Measurements from ENCODE around the gene EPAS1. TPM values are rescaled to one million over a fixed set of nuclear protein-coding genes. Genes with fewer than 3 reads are reported as not detected.

Gene EPAS1
- total RNA-seq, 1 donor from 2014 or later = 280 TPM

GRCh38 chr2:46276642-46277041 is 20.6 kb upstream of the EPAS1 start:
- TF ChIP-seq CTCF (IDR thresholded peaks at IDR 0.05; ENCODE audit: unreplicated experiment) = no peak
- Mint-ChIP-seq H3K27ac (ENCODE audit: unreplicated experiment) (no peak overlapping the region), H3K9me3 (ENCODE audit: unreplicated experiment) (no peaks in the 10 kb centered on the region), H3K27me3 (ENCODE audit: unreplicated experiment) (peaks cover 4% of the 10 kb centered on the region), H3K36me3 (ENCODE audit: low read depth, unreplicated experiment) (peaks cover 6% of the 10 kb centered on the region), H3K4me3 (ENCODE audit: unreplicated experiment) (no peak overlapping the region), H3K4me1 (ENCODE audit: unreplicated experiment) (peaks cover 33% of the 10 kb centered on the region)
- no peak for DNase-seq (ENCODE audit: low spot score)

GRCh38 chr2:46277431-46278190 is 19.6 kb upstream of the EPAS1 start:
- peak; percentile 28 for DNase-seq (ENCODE audit: low spot score)
- Mint-ChIP-seq H3K27ac (ENCODE audit: unreplicated experiment) (peak overlapping the region; percentile 95), H3K4me3 (ENCODE audit: unreplicated experiment) (peak overlapping the region; percentile 48)

GRCh38 chr2:46278952-46279351 is 18.3 kb upstream of the EPAS1 start:
- H3K9me3 Mint-ChIP-seq (ENCODE audit: unreplicated experiment) = no peaks in the 10 kb centered on the region
- no peak for DNase-seq (ENCODE audit: low spot score)
- no peak overlapping the region for H3K4me3 Mint-ChIP-seq (ENCODE audit: unreplicated experiment)
- no peak for TF ChIP-seq CTCF (IDR thresholded peaks at IDR 0.05; ENCODE audit: unreplicated experiment)
- peaks cover 30% of the 10 kb centered on the region for H3K4me1 Mint-ChIP-seq (ENCODE audit: unreplicated experiment)
- H3K27me3 Mint-ChIP-seq (ENCODE audit: unreplicated experiment) = peaks cover 6% of the 10 kb centered on the region
- peaks cover 6% of the 10 kb centered on the region for H3K36me3 Mint-ChIP-seq (ENCODE audit: low read depth, unreplicated experiment)
- H3K27ac Mint-ChIP-seq (ENCODE audit: unreplicated experiment) = no peak overlapping the region

More at GRCh38 chr2:46277431-46278190, 19.6 kb upstream of the EPAS1 start:
- peaks cover 6% of the 10 kb centered on the region for H3K36me3 Mint-ChIP-seq (ENCODE audit: low read depth, unreplicated experiment)
- H3K9me3 Mint-ChIP-seq (ENCODE audit: unreplicated experiment) = no peaks in the 10 kb centered on the region
- peaks cover 33% of the 10 kb centered on the region for H3K4me1 Mint-ChIP-seq (ENCODE audit: unreplicated experiment)
- TF ChIP-seq CTCF (IDR thresholded peaks at IDR 0.05; ENCODE audit: unreplicated experiment) = no peak
- peaks cover 6% of the 10 kb centered on the region for H3K27me3 Mint-ChIP-seq (ENCODE audit: unreplicated experiment)

- Mint-ChIP-seq H3K9me3 (ENCODE audit: unreplicated experiment) (no peaks in the 10 kb centered on the region), H3K4me1 (ENCODE audit: unreplicated experiment) (peaks cover 18% of the 10 kb centered on the region), H3K36me3 (ENCODE audit: low read depth, unreplicated experiment) (peaks cover 6% of the 10 kb centered on the region), H3K27me3 (ENCODE audit: unreplicated experiment) (peaks cover 9% of the 10 kb centered on the region), H3K4me3 (ENCODE audit: unreplicated experiment) (no peak overlapping the region), H3K27ac (ENCODE audit: unreplicated experiment) (no peak overlapping the region)
- TF ChIP-seq CTCF (IDR thresholded peaks at IDR 0.05; ENCODE audit: unreplicated experiment) = no peak
- no peak for DNase-seq (ENCODE audit: low spot score)
Measured at GRCh38 chr2:46281939-46282338, 15.3 kb upstream of the EPAS1 start.

GRCh38 chr2:46283693-46284092 is 13.5 kb upstream of the EPAS1 start:
- no peak overlapping the region for H3K27ac Mint-ChIP-seq (ENCODE audit: unreplicated experiment)
- no peaks in the 10 kb centered on the region for H3K36me3 Mint-ChIP-seq (ENCODE audit: low read depth, unreplicated experiment)
- no peak for TF ChIP-seq CTCF (IDR thresholded peaks at IDR 0.05; ENCODE audit: unreplicated experiment)
- H3K9me3 Mint-ChIP-seq (ENCODE audit: unreplicated experiment) = no peaks in the 10 kb centered on the region
- peaks cover 6% of the 10 kb centered on the region for H3K27me3 Mint-ChIP-seq (ENCODE audit: unreplicated experiment)
- H3K4me1 Mint-ChIP-seq (ENCODE audit: unreplicated experiment) = peaks cover 4% of the 10 kb centered on the region
- H3K4me3 Mint-ChIP-seq (ENCODE audit: unreplicated experiment) = no peak overlapping the region
- no peak for DNase-seq (ENCODE audit: low spot score)

Measured in endothelial cell (in vitro differentiated cells).